GM21528 (cell line): Measurements from ENCODE around the gene IL18.
"Not testable (repeated sequence)": the region's sequence is repeated elsewhere in the genome, so short reads cannot be mapped to it uniquely, and the experiment has no call there.

Experiments
- ATAC-seq: cut with Tn5 transposase; IDR thresholded peaks from one replicate; pipeline ENCODE4 v1.9.1; 2021; ENCODE audit warnings: mild to moderate bottlenecking, moderate library complexity; ENCODE audit not compliant: unreplicated experiment, low FRiP score

The IL18 gene

GRCh38 chr11:112127056-112127455, 36.8 kb downstream of the IL18 start:
- ATAC-seq = no peak

GRCh38 chr11:112123129-112123528, 40.8 kb downstream of the IL18 start:
- ATAC-seq = no peak

DNA sequence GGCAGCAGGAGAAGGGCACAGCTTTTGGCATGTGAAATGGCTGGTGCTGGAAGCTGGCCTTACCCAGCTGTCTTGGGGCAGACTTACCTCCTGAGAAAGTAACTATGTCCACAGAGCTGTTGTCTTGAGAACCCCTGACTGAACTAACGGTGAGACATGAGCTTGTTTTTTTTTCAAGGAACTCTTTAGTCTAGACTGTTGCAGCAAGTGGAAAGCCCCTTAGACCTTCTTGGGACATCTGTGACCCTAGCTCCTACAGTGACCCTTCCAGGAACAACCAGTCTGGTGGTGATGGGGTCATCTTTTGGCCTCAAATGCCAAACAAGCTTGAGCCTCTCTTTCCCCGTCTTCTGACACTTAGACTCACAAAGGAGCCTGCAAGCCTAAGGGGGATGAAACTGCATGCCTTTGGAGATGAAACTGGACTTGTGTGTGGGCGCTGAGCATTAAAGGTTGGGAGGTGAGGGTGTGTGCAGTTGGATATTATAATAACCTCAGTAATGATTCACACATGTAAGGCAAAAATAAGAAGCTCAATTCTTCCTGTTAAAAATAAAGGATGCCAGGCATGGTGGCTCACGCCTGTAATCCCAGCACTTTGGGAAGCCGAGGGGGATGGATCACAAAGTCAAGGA, 41.8 kb downstream of the IL18 start:
- no peak for ATAC-seq

DNA sequence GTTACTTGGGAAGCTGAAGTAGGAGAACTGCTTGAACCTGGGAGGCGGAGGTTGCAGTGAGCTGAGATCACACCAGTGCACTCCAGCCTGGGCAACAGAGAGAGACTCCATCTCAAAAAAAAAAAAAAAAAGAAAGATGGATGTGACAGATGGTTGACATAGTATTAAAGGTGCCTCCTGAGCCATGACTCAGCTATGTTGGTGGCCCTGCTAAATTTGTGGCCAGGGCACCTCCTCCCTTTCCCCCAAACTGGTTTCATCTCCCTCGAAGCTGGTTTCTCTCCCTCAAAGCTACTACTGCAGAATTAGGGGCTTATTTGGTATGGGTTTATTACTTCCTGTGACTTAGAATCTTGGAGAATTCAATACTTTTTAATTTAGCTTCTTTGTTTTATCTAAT, 45.7 kb downstream of the IL18 start:
- no peak for ATAC-seq

DNA sequence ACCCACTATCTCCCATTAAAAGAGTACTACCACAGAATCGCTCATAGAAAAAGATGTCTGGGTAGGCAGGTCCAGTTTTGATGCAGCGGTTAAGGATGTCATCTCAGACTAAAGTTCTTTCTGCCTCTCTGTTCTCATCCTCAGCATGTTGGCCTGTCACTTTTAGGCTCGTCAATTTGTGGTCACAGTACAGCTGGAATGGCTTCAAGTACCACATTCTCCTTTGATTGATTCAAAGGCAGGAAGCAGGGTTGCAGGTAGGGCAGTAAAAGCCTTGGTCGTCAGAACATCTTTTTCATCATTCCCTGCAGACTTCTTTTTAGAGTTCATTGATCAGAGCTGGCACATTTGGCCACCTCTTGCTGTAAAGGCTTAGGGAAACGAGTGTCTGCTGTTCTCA, 48.5 kb downstream of the IL18 start:
- no peak for ATAC-seq

- no peak for ATAC-seq
Measured at GRCh38 chr11:112114460-112114859, 49.4 kb downstream of the IL18 start.

DNA sequence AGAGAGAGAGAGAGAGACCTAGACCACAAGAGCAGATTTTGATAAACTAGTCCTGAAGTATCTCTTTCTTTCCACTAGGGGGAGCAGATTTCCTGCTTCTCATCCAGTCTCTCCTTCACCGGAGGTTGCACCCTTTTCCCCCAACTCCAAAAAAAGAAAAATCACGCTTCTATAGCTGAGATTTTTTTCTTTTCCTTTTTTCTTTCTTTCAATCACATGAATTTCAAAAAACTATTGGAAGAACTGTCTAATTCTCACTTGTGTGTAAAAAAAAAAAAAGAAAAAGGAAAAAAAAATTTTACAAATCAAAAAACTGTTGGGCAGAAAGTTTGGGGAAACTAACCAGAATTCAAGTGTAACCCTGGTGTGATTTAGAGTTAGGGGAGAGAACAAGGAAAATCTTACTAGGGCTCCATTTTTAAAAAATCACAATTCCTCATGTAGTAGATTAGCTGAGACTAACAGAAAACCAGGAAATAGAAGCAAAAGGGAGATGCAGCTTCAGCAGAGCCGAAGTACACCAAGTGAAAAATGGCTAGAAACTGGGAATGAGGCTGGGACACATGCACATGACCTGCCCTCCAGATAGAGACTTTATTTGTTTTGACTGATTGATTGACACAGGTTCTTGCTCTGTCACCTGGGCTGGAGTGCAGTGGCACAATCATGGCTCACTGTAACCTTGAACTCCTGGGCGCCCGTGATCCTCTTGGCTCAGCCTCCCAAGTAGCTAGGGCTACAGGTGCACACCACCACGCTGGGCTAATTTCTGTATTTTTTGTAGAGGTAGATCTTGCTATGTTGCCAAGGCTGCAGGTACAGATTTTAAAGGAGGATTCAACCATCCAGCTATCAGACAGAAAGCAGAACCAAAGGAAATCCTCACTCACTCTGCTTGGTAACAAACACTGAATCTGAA, 50.1 kb downstream of the IL18 start:
- ATAC-seq = no peak

- no peak for ATAC-seq
Measured at GRCh38 chr11:112106070-112106469, 57.8 kb downstream of the IL18 start.

DNA sequence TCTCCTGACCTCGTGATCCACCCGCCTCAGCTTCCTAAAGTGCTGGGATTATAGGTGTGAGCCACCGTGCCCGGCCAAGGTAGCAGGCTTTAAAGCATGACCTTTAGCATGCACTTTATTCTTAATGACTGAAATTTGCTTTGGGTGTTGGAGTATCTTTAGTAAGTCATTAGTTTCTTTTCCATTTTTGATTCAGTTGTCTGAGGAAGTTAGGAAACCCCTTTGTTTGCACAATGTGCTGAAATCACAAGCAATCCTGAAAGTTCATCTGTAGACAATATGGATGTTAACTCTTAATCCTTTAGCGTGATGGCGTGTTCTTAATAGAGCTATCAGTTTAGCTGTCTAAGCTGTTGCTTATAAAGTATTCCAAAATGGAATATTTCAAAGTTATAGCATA, 60.4 kb downstream of the IL18 start:
- no peak for ATAC-seq

DNA sequence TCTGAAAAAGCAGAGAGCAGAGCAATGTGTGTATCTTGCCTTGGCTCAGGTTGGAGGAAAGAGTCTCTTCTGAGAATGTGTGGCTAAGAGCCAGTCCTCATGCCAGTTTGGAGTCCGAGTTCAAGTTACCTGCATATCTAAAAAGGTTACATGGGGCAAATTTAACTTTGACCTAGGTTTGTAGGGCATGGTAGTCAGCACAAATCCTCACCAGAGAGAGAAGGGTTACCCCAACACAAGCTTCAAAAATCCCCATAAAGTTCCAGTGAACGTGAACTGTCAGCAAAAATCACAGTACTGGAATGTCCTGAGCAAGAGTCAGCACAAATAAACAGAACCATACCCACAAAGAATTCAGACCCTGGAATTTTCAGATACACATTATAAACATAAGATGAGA, 63.4 kb downstream of the IL18 start:
- no peak for ATAC-seq

GRCh38 chr11:112097734-112098528, 66.0 kb downstream of the IL18 start:
- no peak for ATAC-seq

- no peak for ATAC-seq
Measured at GRCh38 chr11:112096194-112096593, 67.7 kb downstream of the IL18 start.

DNA sequence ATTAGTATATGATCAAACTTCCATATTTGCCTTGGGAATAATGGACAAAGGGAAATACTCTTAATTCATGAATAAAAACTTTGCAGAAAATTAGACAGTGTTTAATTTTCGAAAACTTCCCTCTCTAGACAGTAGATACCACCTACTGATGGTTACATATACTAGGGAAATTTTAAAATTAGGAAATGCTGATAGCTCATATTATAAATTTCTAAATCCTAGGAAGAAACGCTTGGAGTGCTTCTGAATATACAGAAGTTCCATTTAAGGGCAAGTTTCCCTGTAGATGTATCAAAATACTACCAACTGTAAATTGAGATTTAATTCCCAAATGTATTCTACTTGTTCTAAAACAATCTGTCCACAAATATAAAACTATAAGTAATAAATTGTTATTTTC, 68.6 kb downstream of the IL18 start:
- ATAC-seq = not testable (repeated sequence)
